Subcutaneous adipose tissue (tissue), 4 donors: ENCODE data around the gene UGT1A6. TPM values are rescaled to one million over a fixed set of nuclear protein-coding genes. Genes with fewer than 3 reads are reported as not detected.

Source experiments
- CTCF ChIP-seq: fragments of 450-650 bp; IDR thresholded peaks from one replicate; pipeline ENCODE4 v1.5.1; 2016; ENCODE audit warnings: low read depth, mild to moderate bottlenecking, control low read depth, antibody characterized with exemption, moderate library complexity
- total RNA-seq, 4 donors: library from RNA; depleted of rRNA; stranded (reverse); fragments of >200 nt; gene quantifications; one replicate each; pipeline ENCODE4 v1.1.0, GENCODE V29; 2016

UGT1A6 gene
- total RNA-seq, 4 donors from 2014 or later, result not detected

GRCh38 chr2:233699424-233700027 is 6.8 kb downstream of the UGT1A6 start:
- TF ChIP-seq CTCF, result no peak

GRCh38 chr2:233700028-233700635 is 7.4 kb downstream of the UGT1A6 start:
- no peak for TF ChIP-seq CTCF

GRCh38 chr2:233702238-233702637 is 9.5 kb downstream of the UGT1A6 start:
- no peak for TF ChIP-seq CTCF

- no peak for TF ChIP-seq CTCF
Measured at GRCh38 chr2:233705911-233706506, 13.3 kb downstream of the UGT1A6 start.

- no peak for TF ChIP-seq CTCF
Measured at GRCh38 chr2:233706720-233707119, 14.0 kb downstream of the UGT1A6 start.

- no peak for TF ChIP-seq CTCF
Measured at GRCh38 chr2:233707940-233708644, 15.4 kb downstream of the UGT1A6 start.

GRCh38 chr2:233708942-233709341 is 16.3 kb downstream of the UGT1A6 start:
- TF ChIP-seq CTCF, result no peak
